Measurements from ENCODE around the gene RIGI. TPM values are rescaled to one million over a fixed set of nuclear protein-coding genes. Genes with fewer than 3 reads are reported as not detected.

Gene RIGI
- total and polyA plus RNA-seq, 2 of the 13 experiments (the other 11 are each of a cell fraction or from before 2014, with no cell fraction given), result 3.0 to 8.2 TPM

DNA sequence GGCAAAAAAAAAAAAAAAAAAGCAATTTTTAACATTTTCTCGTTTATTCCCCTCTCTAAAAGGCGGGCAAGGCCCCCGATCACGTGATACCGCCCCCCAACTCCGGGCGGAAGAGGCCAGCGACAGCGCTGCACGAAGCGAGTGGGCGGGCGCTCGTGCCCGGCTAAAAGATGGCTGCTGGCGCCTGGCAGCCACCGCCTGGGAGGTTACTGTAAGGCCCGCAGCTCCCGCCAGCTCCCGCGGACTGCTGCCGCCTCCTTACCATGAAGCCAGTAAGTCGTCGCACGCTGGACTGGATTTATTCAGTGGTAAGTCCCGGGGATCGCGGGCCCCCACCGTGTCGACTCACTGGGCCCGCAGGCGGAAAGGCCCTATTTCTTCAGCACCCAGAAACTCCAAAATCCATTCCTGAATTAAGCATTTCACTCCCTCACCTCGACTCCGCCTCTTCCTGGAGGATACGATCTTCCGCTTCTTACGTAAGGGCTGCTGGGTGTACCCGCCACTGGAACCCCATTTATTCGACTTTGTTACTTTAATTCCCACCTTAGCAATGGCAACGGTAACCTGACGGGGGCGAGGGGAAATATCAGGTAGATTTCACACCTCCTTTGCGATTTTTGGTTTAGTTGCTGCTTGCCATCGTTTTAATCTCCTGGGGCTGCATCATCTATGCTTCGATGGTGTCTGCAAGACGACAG lies 26.3 kb upstream of the RIGI start, which contains the start of the genes SMIM27 and TOPORS (continued):
- TF ChIP-seq, protein P1, sequence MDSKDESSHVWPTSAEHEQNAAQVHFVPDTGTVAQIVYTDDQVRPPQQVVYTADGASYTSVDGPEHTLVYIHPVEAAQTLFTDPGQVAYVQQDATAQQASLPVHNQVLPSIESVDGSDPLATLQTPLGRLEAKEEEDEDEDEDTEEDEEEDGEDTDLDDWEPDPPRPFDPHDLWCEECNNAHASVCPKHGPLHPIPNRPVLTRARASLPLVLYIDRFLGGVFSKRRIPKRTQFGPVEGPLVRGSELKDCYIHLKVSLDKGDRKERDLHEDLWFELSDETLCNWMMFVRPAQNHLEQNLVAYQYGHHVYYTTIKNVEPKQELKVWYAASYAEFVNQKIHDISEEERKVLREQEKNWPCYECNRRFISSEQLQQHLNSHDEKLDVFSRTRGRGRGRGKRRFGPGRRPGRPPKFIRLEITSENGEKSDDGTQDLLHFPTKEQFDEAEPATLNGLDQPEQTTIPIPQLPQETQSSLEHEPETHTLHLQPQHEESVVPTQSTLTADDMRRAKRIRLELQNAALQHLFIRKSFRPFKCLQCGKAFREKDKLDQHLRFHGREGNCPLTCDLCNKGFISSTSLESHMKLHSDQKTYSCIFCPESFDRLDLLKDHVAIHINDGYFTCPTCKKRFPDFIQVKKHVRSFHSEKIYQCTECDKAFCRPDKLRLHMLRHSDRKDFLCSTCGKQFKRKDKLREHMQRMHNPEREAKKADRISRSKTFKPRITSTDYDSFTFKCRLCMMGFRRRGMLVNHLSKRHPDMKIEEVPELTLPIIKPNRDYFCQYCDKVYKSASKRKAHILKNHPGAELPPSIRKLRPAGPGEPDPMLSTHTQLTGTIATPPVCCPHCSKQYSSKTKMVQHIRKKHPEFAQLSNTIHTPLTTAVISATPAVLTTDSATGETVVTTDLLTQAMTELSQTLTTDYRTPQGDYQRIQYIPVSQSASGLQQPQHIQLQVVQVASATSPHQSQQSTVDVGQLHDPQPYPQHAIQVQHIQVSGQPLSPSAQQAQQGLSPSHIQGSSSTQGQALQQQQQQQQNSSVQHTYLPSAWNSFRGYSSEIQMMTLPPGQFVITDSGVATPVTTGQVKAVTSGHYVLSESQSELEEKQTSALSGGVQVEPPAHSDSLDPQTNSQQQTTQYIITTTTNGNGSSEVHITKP (CRISPR knock-in tag; IDR thresholded peaks at IDR 0.05; ENCODE audit: low read depth), result no peak
- TF ChIP-seq RCOR2 (CRISPR knock-in tag; IDR thresholded peaks at IDR 0.05), result no peak
- TF ChIP-seq, protein P2, sequence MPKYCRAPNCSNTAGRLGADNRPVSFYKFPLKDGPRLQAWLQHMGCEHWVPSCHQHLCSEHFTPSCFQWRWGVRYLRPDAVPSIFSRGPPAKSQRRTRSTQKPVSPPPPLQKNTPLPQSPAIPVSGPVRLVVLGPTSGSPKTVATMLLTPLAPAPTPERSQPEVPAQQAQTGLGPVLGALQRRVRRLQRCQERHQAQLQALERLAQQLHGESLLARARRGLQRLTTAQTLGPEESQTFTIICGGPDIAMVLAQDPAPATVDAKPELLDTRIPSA (CRISPR knock-in tag; IDR thresholded peaks at IDR 0.05; ENCODE audit: borderline replicate concordance), result no peak
- TF ChIP-seq ZNF34 (CRISPR knock-in tag; IDR thresholded peaks at IDR 0.05; ENCODE audit: borderline replicate concordance), result peak; percentile 83; the same call in 1 of the 2 replicates
- TF ChIP-seq, protein P3, sequence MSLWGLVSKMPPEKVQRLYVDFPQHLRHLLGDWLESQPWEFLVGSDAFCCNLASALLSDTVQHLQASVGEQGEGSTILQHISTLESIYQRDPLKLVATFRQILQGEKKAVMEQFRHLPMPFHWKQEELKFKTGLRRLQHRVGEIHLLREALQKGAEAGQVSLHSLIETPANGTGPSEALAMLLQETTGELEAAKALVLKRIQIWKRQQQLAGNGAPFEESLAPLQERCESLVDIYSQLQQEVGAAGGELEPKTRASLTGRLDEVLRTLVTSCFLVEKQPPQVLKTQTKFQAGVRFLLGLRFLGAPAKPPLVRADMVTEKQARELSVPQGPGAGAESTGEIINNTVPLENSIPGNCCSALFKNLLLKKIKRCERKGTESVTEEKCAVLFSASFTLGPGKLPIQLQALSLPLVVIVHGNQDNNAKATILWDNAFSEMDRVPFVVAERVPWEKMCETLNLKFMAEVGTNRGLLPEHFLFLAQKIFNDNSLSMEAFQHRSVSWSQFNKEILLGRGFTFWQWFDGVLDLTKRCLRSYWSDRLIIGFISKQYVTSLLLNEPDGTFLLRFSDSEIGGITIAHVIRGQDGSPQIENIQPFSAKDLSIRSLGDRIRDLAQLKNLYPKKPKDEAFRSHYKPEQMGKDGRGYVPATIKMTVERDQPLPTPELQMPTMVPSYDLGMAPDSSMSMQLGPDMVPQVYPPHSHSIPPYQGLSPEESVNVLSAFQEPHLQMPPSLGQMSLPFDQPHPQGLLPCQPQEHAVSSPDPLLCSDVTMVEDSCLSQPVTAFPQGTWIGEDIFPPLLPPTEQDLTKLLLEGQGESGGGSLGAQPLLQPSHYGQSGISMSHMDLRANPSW (CRISPR knock-in tag; IDR thresholded peaks at IDR 0.05; ENCODE audit: borderline replicate concordance), result no peak
- TF ChIP-seq MBNL3 (CRISPR knock-in tag; conservative IDR thresholded peaks at IDR 0.05), result no peak
- peak; percentile 45; the same call in 1 of the 2 replicates for TF ChIP-seq ZC3H13 (CRISPR knock-in tag; IDR thresholded peaks at IDR 0.05)
- TF ChIP-seq HDAC6 (IDR thresholded peaks at IDR 0.05; ENCODE audit: low read depth, low read length), result no peak
- TF ChIP-seq HOXA3 (CRISPR knock-in tag; IDR thresholded peaks at IDR 0.05), result peak; percentile 92
- TF ChIP-seq, protein P4, sequence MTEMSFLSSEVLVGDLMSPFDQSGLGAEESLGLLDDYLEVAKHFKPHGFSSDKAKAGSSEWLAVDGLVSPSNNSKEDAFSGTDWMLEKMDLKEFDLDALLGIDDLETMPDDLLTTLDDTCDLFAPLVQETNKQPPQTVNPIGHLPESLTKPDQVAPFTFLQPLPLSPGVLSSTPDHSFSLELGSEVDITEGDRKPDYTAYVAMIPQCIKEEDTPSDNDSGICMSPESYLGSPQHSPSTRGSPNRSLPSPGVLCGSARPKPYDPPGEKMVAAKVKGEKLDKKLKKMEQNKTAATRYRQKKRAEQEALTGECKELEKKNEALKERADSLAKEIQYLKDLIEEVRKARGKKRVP (CRISPR knock-in tag; IDR thresholded peaks at IDR 0.05), result 0 out of 4 replicates have a peak, but pooled peaks of 1 of the 2 experiments have one; percentile 42
- TF ChIP-seq ELF1 (CRISPR knock-in tag; IDR thresholded peaks at IDR 0.05), result peak; percentile 98
- no peak for TF ChIP-seq ZNF629 (CRISPR knock-in tag; conservative IDR thresholded peaks at IDR 0.05)
- TF ChIP-seq ZNF331 (CRISPR knock-in tag; IDR thresholded peaks at IDR 0.05), result peak; percentile 60
- no peak for TF ChIP-seq PAF1 (CRISPR knock-in tag; IDR thresholded peaks at IDR 0.05)
- TF ChIP-seq FOXM1 (CRISPR knock-in tag; IDR thresholded peaks at IDR 0.05), result no peak
- TF ChIP-seq ZSCAN20 (CRISPR knock-in tag; IDR thresholded peaks at IDR 0.05; ENCODE audit: borderline replicate concordance), result 0 out of 2 replicates have a peak, but pooled peaks have one; percentile 54
- TF ChIP-seq ARNT (IDR thresholded peaks at IDR 0.05), result no peak
- TF ChIP-seq, protein P5, sequence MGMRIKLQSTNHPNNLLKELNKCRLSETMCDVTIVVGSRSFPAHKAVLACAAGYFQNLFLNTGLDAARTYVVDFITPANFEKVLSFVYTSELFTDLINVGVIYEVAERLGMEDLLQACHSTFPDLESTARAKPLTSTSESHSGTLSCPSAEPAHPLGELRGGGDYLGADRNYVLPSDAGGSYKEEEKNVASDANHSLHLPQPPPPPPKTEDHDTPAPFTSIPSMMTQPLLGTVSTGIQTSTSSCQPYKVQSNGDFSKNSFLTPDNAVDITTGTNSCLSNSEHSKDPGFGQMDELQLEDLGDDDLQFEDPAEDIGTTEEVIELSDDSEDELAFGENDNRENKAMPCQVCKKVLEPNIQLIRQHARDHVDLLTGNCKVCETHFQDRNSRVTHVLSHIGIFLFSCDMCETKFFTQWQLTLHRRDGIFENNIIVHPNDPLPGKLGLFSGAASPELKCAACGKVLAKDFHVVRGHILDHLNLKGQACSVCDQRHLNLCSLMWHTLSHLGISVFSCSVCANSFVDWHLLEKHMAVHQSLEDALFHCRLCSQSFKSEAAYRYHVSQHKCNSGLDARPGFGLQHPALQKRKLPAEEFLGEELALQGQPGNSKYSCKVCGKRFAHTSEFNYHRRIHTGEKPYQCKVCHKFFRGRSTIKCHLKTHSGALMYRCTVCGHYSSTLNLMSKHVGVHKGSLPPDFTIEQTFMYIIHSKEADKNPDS (CRISPR knock-in tag; IDR thresholded peaks at IDR 0.05), result no peak
- TF ChIP-seq ZNF550 (CRISPR knock-in tag; IDR thresholded peaks at IDR 0.05; ENCODE audit: borderline replicate concordance), result no peak
- no peak for TF ChIP-seq ZNF713 (CRISPR knock-in tag; IDR thresholded peaks at IDR 0.05)

Data from HepG2 (cell line).